ENCODE data around the gene TMCO4.

GRCh38 chr1:19775317-19775716, 24.4 kb downstream of the TMCO4 start:
- TF ChIP-seq CTCF (conservative IDR thresholded peaks at IDR 0.05; ENCODE audit: low read depth, low read length) (no peak), POLR2A (IDR thresholded peaks at IDR 0.05; ENCODE audit: low read depth, low read length) (no peak), SMC3 (IDR thresholded peaks at IDR 0.05; ENCODE audit: low read depth, low read length) (no peak), FOS (IDR thresholded peaks at IDR 0.05; ENCODE audit: low read depth, low read length) (no peak)
